ENCODE data around the gene EMCN. TPM values are rescaled to one million over a fixed set of nuclear protein-coding genes. Genes with fewer than 3 reads are reported as not detected.

The EMCN gene
- total RNA-seq, 1 donor from 2014 or later: 31.8 TPM

DNA sequence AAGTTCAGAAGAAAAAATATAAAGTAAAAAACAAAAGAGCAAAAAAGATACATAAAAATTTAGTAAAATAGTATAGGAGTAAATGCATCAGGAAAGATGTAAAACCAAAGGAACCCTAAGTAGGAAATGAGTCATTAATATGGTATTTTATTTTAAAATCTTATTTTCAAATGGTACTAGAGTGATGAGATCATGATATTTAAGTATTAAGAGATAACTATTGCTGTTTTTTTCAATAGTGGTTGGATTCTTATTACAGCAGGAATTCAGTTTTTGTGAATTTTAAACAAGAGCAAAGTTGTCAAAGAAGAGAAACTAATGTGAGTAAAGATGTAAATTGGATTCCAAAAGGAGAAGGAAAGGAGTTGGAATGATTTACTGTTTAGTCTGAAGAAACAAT, 20.0 kb downstream of the EMCN start:
- no peak for DNase-seq
- intact Hi-C loops (cut with DNase I): no loop called here
- no peak for ATAC-seq (ENCODE audit: poor library complexity)

DNA sequence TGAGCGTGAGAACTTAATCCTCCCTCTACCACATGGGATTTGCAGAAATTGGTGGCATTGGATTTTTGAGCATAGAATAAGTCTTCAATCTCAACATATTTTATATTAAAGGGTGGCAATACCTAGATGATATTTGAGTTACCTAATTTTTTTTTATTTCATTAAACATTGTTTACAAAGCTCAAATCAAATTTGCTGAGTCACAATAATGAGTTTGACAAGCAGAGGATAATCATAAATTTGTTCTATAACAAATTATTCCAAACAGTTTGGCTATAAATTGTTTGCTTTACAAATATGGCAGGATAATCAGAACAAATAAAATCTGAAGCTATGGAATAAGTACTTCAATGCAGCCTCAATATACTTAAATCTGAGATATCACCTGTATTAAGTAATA, 22.7 kb downstream of the EMCN start:
- ATAC-seq (ENCODE audit: poor library complexity) (no peak), DNase-seq (no peak)

DNA sequence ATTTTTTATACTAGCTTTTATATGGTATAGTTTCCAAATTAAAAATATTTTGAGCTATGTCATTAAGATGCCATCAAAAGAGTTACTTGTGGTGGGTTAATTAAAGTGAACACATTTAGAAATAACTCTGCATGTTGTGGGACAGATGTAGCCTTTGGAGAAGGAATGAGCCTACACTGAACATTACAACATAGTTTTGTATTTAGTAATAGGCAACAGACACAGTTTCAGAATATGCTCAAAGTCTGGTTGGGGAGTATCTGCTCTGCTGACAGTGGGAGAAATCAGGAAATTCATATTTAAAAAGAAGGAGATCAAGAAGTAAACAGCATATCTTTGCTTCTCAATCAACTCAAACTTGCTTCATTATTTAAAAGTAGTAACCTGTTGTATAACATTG, 23.7 kb downstream of the EMCN start:
- ATAC-seq (ENCODE audit: poor library complexity) (no peak), DNase-seq (no peak)
- intact Hi-C loops (cut with DNase I): no loop called here

More for the DNA sequence above, 22.7 kb downstream of the EMCN start:
- intact Hi-C loops (cut with DNase I): no loop called here

DNA sequence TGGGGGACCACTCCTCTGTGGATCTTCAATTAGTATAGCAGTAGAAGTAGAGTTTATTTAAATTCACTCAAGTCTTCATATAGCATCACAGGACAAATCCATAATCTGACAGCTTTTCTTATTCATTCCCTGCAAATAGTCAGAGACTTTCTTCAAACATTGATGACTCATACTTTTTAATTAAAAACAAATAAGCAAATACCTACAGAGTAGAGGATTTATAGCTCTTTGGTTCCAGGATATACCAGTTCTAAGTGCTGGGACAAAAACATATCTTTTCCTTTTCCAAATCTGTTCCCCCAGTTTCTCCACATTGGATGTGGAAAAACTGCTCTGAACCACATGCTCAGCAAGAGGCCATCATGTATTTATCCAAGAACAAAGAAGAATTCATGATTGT, 24.1 kb downstream of the EMCN start:
- no peak for ATAC-seq (ENCODE audit: poor library complexity)
- no peak for DNase-seq
- intact Hi-C loops (cut with DNase I): no loop called here

DNA sequence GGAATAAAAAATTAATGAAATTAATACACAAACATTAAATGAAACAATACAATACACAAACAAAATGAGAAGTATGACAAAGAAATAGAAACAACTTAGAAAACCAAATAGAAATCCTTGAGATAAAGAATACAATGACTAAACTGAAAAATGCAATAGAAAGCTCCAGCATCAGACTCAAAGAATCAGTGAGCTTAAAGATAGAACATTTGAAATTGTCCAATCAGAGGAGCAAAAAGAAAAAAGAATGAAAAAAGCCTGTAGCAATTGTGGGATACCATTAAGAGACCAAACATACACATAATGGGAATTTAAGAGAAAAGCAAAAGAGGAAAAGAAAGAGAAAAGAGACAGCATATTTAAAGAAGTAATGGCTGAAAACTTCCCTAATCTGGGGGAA, 25.7 kb downstream of the EMCN start:
- ATAC-seq (ENCODE audit: poor library complexity) (no peak), DNase-seq (no peak)
- intact Hi-C loops (cut with DNase I): no loop called here

DNA sequence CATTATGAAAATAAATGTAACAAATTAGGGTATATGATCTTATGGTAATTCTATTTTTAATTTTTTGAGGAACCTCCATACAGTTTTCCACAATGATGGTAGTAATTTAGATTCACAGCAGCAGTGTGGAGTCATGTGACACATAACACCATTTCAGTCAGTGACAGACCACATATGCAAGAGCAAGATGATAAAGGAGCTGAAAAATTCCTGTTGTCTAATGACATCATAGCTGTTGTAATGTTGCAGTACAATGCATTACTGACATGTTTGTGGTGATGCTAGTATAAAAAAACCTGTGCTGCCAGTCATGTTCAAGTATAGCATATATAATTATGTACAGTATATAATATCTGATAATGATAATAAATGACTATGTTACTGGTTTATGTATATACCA, 28.5 kb downstream of the EMCN start:
- no peak for ATAC-seq (ENCODE audit: poor library complexity)
- no peak for DNase-seq
- intact Hi-C loops (cut with DNase I): no loop called here

DNA sequence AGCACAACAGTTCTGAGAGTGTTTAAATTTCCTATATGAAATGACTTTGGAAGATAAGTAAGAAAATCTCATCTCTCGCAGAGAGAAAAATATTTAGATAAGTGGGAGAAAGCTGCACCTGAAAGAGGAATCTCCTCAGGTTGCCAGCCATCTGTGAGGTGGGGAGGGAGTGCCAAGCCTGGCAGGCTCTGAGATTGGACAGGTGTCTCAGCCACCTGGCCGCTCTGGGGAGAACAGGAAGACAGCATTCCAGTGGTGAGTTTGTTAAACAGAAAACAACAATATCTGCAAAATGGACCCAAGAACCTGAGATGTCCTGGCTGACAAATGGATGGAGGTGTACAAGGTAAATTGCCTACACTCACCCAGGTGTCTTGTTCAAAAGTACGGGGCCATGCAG, 31.3 kb downstream of the EMCN start:
- intact Hi-C loops (cut with DNase I): no loop called here
- no peak for ATAC-seq (ENCODE audit: poor library complexity)
- DNase-seq: no peak

DNA sequence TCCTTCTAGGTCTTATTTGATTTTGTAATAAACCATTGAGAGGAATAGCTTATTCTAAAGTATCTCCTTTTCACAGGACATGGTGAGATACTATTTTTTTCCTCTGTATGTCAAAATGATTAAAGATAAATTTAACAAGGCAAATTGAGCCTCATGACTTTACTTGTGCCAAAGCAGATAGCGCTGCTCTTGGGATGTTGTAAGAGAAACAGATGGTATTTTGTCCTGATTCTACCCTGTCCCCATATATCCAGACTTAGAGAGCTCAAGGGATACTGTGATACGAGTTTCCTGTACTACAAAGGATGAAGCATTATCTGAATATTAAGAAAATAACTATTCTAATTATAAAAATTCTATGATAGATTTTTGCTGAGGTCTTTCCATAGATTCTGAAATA, 34.0 kb downstream of the EMCN start:
- DNase-seq (no peak), ATAC-seq (ENCODE audit: poor library complexity) (no peak)
- intact Hi-C loops (cut with DNase I): no loop called here

DNA sequence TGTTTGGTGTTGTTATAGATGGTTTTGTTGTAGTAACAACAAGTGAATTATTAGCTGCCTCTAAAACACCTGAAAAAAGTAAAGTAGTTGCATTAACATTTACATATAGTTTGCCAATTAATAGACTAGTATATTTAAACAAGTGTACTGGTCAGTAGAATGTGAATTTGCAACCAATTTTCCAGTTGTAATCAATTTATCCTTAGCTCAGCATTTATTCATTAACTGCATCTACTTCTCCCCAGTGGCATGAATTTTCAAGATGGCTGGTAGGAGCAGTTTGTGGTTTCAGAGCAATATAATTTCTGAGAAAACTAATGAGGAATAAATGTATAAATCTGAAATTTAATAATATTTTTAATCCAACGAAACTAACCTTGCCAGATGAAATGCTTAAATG, 37.9 kb downstream of the EMCN start:
- ATAC-seq (ENCODE audit: poor library complexity) (no peak), DNase-seq (no peak)
- intact Hi-C loops (cut with DNase I): no loop called here

DNA sequence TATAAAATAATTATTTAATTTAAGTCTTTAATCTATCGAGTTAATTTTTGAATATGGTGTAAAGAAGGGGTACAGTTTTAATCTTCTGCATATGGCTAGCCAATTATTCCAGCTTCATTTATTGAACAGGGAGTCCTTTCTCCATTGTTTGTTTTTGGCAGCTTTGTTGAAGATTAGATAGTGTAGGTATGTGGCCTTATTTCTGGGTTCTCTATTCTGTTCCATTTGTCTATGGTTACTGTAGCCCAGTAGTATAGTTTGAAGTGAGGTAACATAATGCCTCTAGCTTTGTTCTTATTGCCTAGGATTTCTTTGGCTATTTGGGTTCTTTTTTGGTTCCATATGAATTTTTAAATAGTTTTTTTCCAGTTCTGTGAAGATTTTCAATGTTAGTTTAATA, 48.3 kb downstream of the EMCN start:
- intact Hi-C loops (cut with DNase I): no loop called here
- ATAC-seq (ENCODE audit: poor library complexity) (no peak), DNase-seq (no peak)

DNA sequence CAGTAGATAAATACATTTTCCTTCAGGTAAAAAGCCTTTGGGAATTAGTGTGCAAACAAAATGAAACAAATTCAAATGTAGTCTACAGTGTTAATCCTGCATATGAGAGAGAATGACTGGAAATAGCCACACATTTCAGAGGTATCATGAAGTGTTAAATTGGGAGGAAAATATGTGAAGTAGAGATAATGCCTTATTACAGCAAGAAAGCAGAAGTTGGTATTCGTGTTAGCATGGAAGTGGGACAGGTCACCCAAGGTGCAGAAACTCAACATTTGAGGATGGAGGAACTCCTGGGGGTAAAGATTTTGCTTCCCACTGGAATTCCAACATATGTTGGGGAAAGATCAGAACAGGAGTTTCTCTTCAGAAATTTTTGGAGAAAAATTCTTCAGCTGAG, 51.3 kb downstream of the EMCN start:
- ATAC-seq (ENCODE audit: poor library complexity) (no peak), DNase-seq (no peak)
- intact Hi-C loops (cut with DNase I): no loop called here

DNA sequence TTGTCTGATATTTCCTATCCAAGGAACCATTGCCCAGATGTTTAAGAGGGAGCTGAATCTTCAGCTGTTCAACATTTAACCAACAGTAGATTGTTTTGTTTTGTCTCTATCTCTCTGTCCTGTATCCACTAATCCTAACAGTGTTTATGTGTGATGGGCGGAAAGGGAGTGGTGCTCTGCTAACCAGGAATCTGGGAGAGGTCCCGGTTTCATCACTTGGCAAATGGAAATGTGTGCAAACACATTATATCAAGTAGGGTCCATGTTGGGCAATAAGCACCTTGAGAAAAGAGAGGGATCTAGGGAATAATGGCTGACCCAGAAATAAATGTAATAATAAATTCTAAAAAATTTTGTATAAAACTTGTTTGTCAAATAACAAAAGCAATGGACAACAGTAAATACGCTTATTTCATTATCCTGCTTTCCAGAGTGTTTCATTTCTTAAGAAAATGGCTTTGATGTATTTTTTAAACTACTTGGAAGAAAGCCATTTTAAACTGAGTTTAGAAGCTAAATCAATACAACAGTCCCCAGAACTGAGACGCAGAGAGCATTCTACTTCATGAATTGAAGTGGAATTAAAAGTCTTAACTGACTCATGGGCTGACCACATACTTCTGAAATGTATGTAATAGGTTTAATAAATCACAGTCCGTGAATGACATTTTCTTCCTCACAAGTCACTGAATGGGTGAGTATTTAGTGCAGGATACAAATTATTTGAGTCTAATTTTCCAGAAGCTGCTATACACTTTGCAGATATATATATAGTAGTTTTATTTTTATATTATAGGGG, 55.8 kb downstream of the EMCN start:
- ATAC-seq (ENCODE audit: poor library complexity) (no peak), DNase-seq (no peak)
- intact Hi-C loops (cut with DNase I): no loop called here

DNA sequence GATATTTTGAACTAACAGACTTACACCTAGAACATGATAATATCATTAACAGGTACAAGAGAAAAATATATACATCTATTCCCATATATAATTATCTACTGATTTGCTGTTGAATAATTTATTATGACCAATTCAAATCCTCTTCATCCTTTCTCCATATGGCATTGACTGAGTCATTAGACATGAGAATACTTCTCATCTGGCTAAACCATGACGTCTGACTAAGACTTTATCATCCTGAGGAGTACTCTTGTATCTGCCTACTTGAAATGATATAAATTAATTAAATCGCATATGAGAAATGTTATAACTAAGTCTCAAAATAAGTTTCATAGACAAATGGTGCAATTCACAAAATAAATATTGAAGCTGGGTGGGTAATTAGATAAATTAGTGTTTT, 67.4 kb downstream of the EMCN start:
- intact Hi-C loops (cut with DNase I): no loop called here
- ATAC-seq (ENCODE audit: poor library complexity) (no peak), DNase-seq (no peak)

DNA sequence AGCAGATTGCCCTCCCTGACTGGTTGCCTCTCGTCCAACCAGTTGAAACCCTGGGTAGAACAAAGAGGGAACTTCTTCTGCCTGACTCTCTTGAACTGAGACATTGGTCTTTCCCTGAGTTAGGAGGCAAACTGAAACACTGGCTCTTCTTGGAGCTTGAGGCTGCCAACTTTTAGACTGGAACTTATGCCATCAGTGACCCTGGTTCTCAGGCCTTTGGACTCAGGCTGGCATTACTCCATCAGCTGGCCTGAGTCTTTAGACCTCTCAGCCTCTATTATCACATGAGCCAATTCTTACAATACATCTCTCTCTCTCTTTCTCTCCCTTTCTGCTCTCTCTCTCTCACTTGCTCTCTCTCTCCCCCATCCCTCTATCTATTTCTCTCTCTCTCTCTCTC, 86.4 kb downstream of the EMCN start:
- DNase-seq (no peak), ATAC-seq (ENCODE audit: poor library complexity) (no peak)
- intact Hi-C loops (cut with DNase I): no loop called here

DNA sequence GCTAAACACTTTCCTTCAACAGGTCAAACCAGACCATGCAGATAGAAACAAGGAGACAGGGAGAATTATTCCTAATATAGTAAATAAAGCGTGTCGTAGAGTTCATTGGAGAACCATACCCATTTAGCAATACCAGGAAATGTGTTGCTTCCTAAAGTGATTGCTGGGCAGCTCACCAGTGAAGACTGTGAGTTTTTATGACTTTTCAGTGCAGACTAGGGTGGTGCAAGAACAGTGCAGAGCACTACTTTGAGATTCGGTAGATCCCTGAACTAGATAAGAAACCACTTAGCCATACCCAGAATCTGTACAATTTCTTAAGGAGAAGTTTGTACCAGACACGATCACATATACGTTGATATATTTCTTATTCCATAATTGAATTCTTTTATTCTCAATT, 87.4 kb downstream of the EMCN start:
- no peak for ATAC-seq (ENCODE audit: poor library complexity)
- DNase-seq: no peak

DNA sequence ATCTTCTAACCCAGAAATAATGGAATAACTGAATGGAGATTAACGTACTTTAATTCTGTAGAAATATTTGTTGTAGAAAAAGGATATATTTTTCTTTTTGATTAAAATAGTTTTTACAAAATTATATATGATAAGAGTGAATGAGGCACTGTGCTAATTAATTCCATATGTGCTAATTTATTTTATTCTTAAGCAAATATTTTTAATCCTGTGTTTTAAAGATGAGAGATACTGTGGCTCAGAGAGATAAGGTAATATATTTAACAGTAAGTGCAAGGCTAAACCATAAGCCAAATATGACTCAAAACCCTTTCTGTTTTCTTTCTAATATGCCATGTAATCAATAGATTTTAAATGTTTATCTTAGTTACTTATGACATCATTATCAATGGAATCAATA, 88.2 kb downstream of the EMCN start:
- DNase-seq: no peak

More for the DNA sequence above, 87.4 kb downstream of the EMCN start:
- intact Hi-C loops (cut with DNase I): no loop called here

DNA sequence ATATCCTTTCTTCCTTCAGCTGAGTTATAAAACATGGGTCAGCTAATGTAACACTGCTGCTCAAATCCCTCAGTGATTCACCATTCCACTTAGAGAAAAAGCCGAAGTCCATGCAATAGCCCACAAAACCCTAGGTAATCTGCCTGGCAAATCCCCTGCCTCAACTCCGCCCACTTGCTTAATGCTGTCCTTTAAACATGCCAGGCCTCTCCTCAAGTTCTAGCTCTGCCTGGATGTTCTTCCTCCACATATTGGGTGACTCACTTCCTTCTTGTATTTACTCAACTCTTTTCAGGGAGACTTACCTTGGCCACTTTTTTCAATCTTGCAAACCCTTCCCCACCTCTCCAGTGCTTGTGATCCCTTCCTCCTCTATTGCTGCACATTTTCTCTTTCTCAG, 89.8 kb downstream of the EMCN start:
- ATAC-seq (ENCODE audit: poor library complexity) (no peak), DNase-seq (no peak)
- intact Hi-C loops (cut with DNase I): loop anchor here (10.0 kb wide), 1 partner anchor 307 kb away; no protein-coding TSS in a partner anchor

More for the DNA sequence above, 88.2 kb downstream of the EMCN start:
- intact Hi-C loops (cut with DNase I): loop anchor here (10.0 kb wide), 1 partner anchor 305 kb away; no protein-coding TSS in a partner anchor
- no peak for ATAC-seq (ENCODE audit: poor library complexity)

DNA sequence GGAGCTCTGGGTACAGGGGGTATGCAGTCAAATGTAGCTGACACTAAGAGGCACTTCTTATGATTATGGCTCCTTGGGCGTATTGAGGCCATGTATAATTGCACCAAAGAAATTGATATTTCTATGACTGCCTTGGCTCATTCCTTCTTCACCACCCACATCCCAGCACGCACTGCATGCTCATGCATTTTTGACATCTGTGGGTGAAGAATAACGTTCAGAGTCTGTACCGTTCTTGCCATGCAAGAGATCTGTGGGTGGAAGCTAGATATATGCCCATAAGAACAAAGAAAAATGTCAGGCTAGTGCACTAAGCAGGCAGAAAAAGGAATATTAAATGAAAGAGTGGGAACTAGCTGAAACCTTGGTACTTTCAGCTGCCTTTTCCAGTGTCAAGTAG, 93.4 kb downstream of the EMCN start:
- intact Hi-C loops (cut with DNase I): loop anchor here (10.0 kb wide), 1 partner anchor 310 kb away; no protein-coding TSS in a partner anchor
- DNase-seq (no peak), ATAC-seq (ENCODE audit: poor library complexity) (no peak)

DNA sequence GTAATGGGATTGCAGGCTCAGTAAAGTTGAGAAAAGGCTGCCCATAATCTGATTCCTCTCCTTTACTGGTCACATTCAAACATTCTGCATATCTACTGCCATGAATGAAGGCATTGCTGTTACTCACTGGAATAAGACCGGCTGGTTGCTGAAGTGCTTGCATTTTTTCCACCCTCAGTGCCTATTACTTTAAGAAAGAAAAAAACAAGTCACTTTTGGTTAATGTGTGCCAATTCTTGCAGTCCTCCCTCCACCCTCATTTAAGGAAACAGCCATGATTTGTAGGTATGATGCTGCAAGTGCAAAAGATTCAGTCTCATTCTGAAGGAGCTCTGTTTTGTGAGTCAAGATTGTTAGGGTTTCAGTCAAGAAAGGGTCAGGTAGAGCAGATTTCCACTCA, 94.9 kb downstream of the EMCN start:
- DNase-seq (no peak), ATAC-seq (ENCODE audit: poor library complexity) (no peak)
- intact Hi-C loops (cut with DNase I): loop anchor here (10.0 kb wide), 1 partner anchor 312 kb away; no protein-coding TSS in a partner anchor

DNA sequence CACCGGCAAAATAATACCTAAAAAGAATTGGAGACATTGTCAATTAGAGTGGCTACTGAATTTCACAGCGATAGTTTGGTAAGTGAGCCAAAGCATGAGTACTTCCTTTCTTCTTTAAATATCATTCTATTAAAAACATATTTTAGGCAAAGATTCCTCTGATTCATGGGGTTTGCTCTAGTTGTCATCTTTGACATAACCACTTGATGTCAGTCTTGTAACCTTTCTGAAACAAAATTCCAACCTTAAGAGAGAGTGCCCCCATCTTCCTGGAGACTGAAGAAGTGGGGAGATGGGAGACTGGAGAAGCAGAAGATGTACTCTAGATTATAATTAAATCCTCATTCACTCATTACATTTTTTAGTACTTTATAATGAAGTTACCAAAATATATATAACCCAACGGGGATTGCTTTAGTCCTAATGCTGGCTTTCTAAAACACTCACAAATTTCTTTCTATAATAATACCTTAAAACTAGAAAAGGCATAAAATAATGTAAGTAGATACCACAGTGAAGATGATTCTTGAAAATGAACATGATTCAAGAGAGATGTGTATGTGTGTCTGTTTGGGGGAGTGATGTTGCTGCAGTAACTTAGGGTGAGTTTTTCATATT, 96.4 kb downstream of the EMCN start:
- ATAC-seq (ENCODE audit: poor library complexity) (no peak), DNase-seq (no peak)
- intact Hi-C loops (cut with DNase I): loop anchor here (10.0 kb wide), 1 partner anchor 313 kb away; no protein-coding TSS in a partner anchor

All from Right ventricle myocardium superior (tissue), 1 donor.